DOHH2 (cell line): ENCODE results near the gene EMC8.

Source experiments
- CTCF ChIP-seq: fragments of 200-600 bp; sonication (generic); IDR thresholded peaks from one replicate; pipeline ENCODE4 v1.5.1; 2014; ENCODE audit warnings: antibody characterized with exemption, mild to moderate bottlenecking, low read depth, low read length; ENCODE audit not compliant: poor library complexity, severe bottlenecking
- EZH2phosphoT487 ChIP-seq: fragments of 200-600 bp; sonication (generic); IDR thresholded peaks from 2 replicates; pipeline ENCODE4 v1.6.1; 2017; ENCODE audit warnings: borderline replicate concordance, mild to moderate bottlenecking, antibody characterized with exemption, low read length, moderate library complexity, mixed read lengths

- TF ChIP-seq CTCF (no peak), EZH2phosphoT487 (no peak)
These were observed 34.1 kb downstream of the EMC8 start for GRCh38 chr16:85765211-85765610.
